Breast epithelium (tissue), 3 donors: Measurements from ENCODE around the gene BCL2L14.

Experiments used
- CTCF ChIP-seq, 3 donors: fragments of 450-650 bp; IDR thresholded peaks; one replicate each; pipeline ENCODE4 v1.5.1; 2016 to 2017; ENCODE audit warnings: antibody characterized with exemption in 3 of 3, mild to moderate bottlenecking in 3 of 3, moderate library complexity in 3 of 3
- POLR2A ChIP-seq: fragments of 450-650 bp; IDR thresholded peaks from one replicate; pipeline ENCODE4 v1.6.1; 2016; ENCODE audit warnings: antibody characterized with exemption, mild to moderate bottlenecking, moderate library complexity

GRCh38 chr12:12047682-12048081 lies 23.1 kb upstream of the BCL2L14 start:
- TF ChIP-seq CTCF (IDR thresholded peaks at IDR 0.05) (no peak), POLR2A (no peak)
